Measurements from ENCODE around the gene SIPA1L2.

DNA sequence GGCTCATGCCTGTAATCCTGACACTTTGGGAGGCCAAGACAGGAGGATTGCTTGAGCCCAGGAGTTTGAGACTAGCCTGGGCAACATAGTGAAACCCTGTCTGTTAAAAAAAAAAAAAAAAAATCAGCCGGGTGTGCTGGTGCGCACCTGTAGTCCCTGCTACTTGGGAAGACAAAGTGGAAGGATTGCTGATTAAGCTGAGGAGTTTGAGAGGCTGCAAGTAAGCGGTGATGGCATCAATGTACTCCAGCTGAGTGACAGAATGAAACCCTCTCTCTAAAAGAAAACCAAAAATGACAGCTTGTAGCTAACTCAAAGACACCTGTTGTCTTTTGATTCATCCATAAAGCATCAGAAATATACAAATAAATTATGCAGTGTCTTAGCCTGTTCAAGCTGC lies 31.8 kb downstream of the SIPA1L2 start:
- no peak for TF ChIP-seq POLR2A (IDR thresholded peaks at IDR 0.05; ENCODE audit: low read depth, low read length)
- no peak for TF ChIP-seq POLR2AphosphoS5 (IDR thresholded peaks at IDR 0.05; ENCODE audit: low read depth, low read length)
- TF ChIP-seq TAF1 (IDR thresholded peaks at IDR 0.05; ENCODE audit: low read depth, low read length), result no peak

All from GM12891 (cell line).